Measurements from ENCODE around the gene ELMO1. TPM values are rescaled to one million over a fixed set of nuclear protein-coding genes. Genes with fewer than 3 reads are reported as not detected.

The ELMO1 gene
- total and polyA plus RNA-seq, 2 experiments from 2014 or later: 9.6 to 10.8 TPM

GRCh38 chr7:37483627-37484026 is 35.0 kb upstream of the ELMO1 start:
- Histone ChIP-seq H3K9me3 (ENCODE audit: low read depth) (no peaks in the 10 kb centered on the region), H3K27me3 (no peaks in the 10 kb centered on the region), H3K36me3 (no peaks in the 10 kb centered on the region), H3K4me1 (ENCODE audit: low read depth) (peaks cover 17% of the 10 kb centered on the region), H3K4me3 (no peak overlapping the region), H3K27ac (no peak overlapping the region)
- no peak for TF ChIP-seq CTCF (IDR thresholded peaks at IDR 0.05; ENCODE audit: low read depth, low read length)
- DNase-seq (ENCODE audit: low read depth in 1 of 2, low spot score in 1 of 2): no peak

- no peak overlapping the region for H3K4me3 ChIP-seq
- peaks cover 17% of the 10 kb centered on the region for H3K4me1 ChIP-seq (ENCODE audit: low read depth)
- no peak overlapping the region for H3K27ac ChIP-seq
- no peaks in the 10 kb centered on the region for H3K9me3 ChIP-seq (ENCODE audit: low read depth)
- TF ChIP-seq CTCF (IDR thresholded peaks at IDR 0.05; ENCODE audit: low read depth, low read length): no peak
- H3K36me3 ChIP-seq: no peaks in the 10 kb centered on the region
- no peaks in the 10 kb centered on the region for H3K27me3 ChIP-seq
- no peak for DNase-seq (ENCODE audit: low read depth in 1 of 2, low spot score in 1 of 2)
Observed at GRCh38 chr7:37482953-37483352, 34.3 kb upstream of the ELMO1 start.

GRCh38 chr7:37482505-37482904 is 33.8 kb upstream of the ELMO1 start:
- Histone ChIP-seq H3K36me3 (no peaks in the 10 kb centered on the region), H3K27me3 (no peaks in the 10 kb centered on the region), H3K4me3 (no peak overlapping the region), H3K4me1 (ENCODE audit: low read depth) (peaks cover 17% of the 10 kb centered on the region), H3K27ac (no peak overlapping the region), H3K9me3 (ENCODE audit: low read depth) (no peaks in the 10 kb centered on the region)
- no peak for DNase-seq (ENCODE audit: low read depth in 1 of 2, low spot score in 1 of 2)
- no peak for TF ChIP-seq CTCF (IDR thresholded peaks at IDR 0.05; ENCODE audit: low read depth, low read length)

GRCh38 chr7:37481722-37482288 is 33.1 kb upstream of the ELMO1 start:
- no peak for DNase-seq (ENCODE audit: low read depth in 1 of 2, low spot score in 1 of 2)
- peaks cover 17% of the 10 kb centered on the region for H3K4me1 ChIP-seq (ENCODE audit: low read depth)
- H3K4me3 ChIP-seq: no peak overlapping the region
- TF ChIP-seq CTCF (IDR thresholded peaks at IDR 0.05; ENCODE audit: low read depth, low read length): no peak
- no peaks in the 10 kb centered on the region for H3K36me3 ChIP-seq
- H3K9me3 ChIP-seq (ENCODE audit: low read depth): no peaks in the 10 kb centered on the region
- H3K27me3 ChIP-seq: no peaks in the 10 kb centered on the region
- no peak overlapping the region for H3K27ac ChIP-seq

GRCh38 chr7:37481154-37481553 is 32.5 kb upstream of the ELMO1 start:
- no peak overlapping the region for H3K4me3 ChIP-seq
- TF ChIP-seq CTCF (IDR thresholded peaks at IDR 0.05; ENCODE audit: low read depth, low read length): no peak
- no peak for DNase-seq (ENCODE audit: low read depth in 1 of 2, low spot score in 1 of 2)
- no peaks in the 10 kb centered on the region for H3K9me3 ChIP-seq (ENCODE audit: low read depth)
- no peaks in the 10 kb centered on the region for H3K36me3 ChIP-seq
- peaks cover 17% of the 10 kb centered on the region for H3K4me1 ChIP-seq (ENCODE audit: low read depth)
- no peaks in the 10 kb centered on the region for H3K27me3 ChIP-seq
- H3K27ac ChIP-seq: no peak overlapping the region
